HepG2 (cell line): ENCODE data around the gene MYOM1. TPM values are rescaled to one million over a fixed set of nuclear protein-coding genes. Genes with fewer than 3 reads are reported as not detected.
A peak's percentile ranks its signal among the peaks of the same experiment; 100 is the strongest.

Experiments used
- AKAP8 ChIP-seq: sonication (generic); formaldehyde crosslinking; IDR thresholded peaks from 2 replicates; pipeline ENCODE4 v1.5.1; 2020; ENCODE audit warnings: mild to moderate bottlenecking, missing genetic modification reagents
- ARNT ChIP-seq: fragments of 450-650 bp; IDR thresholded peaks from 2 replicates; pipeline ENCODE4 v1.6.1; 2017
- CBX5 ChIP-seq: sonication (generic); formaldehyde crosslinking; IDR thresholded peaks from 2 replicates; pipeline ENCODE4 v1.4.0; 2020; ENCODE audit warnings: missing genetic modification reagents, borderline replicate concordance
- CREB1 ChIP-seq, 2 experiments: fragments of 450-650 bp in 1 of 2; IDR thresholded peaks; 2 replicates each; pipeline ENCODE4 v1.6.1; 2016 to 2017; ENCODE audit warnings: control low read depth in 1 of 2, mild to moderate bottlenecking in 1 of 2, missing compliant biosample characterization in 1 of 2, missing genetic modification characterization in 1 of 2
- MBD4 ChIP-seq: IDR thresholded peaks from 2 replicates; pipeline ENCODE4 v1.6.1; 2012; ENCODE audit warnings: low read length, inconsistent platforms, borderline replicate concordance
- NR2F1 ChIP-seq, 2 experiments: fragments of 450-650 bp in 1 of 2; formaldehyde crosslinking in 1 of 2; IDR thresholded peaks; 2 replicates each; pipeline versions ENCODE4 v1.5.0 to v1.6.1; 2016 to 2020; ENCODE audit warnings: mild to moderate bottlenecking in 1 of 2, missing compliant biosample characterization in 1 of 2, missing genetic modification reagents in 1 of 2, moderate library complexity in 1 of 2
- NR3C1 ChIP-seq: sonication (generic); formaldehyde crosslinking; IDR thresholded peaks from 2 replicates; pipeline ENCODE4 v1.4.0; 2020; ENCODE audit warnings: missing genetic modification reagents
- PCBP1 ChIP-seq: fragments of 200-400 bp; formaldehyde crosslinking; IDR thresholded peaks from 2 replicates; pipeline ENCODE4 v1.6.1; 2017; ENCODE audit warnings: mild to moderate bottlenecking, low read depth, low read length, borderline replicate concordance
- RFXANK ChIP-seq: IDR thresholded peaks from 2 replicates; pipeline ENCODE4 v1.6.1; 2016
- SMC3 ChIP-seq: IDR thresholded peaks from 2 replicates; pipeline ENCODE4 v1.6.1; 2011; ENCODE audit warnings: low read length, improper control_type of control experiment
- SYNCRIP ChIP-seq: fragments of 200-400 bp; formaldehyde crosslinking; IDR thresholded peaks from 2 replicates; pipeline ENCODE4 v1.6.1; 2018; ENCODE audit warnings: mild to moderate bottlenecking, low read depth, low read length; ENCODE audit not compliant: insufficient read depth
- ZBTB8A ChIP-seq: sonication (generic); formaldehyde crosslinking; IDR thresholded peaks from 2 replicates; pipeline ENCODE4 v1.4.0; 2020; ENCODE audit warnings: mild to moderate bottlenecking, low read depth, missing genetic modification reagents, borderline replicate concordance
- ZNF17 ChIP-seq: sonication (generic); formaldehyde crosslinking; IDR thresholded peaks from 2 replicates; pipeline ENCODE4 v1.5.0; 2020; ENCODE audit warnings: mild to moderate bottlenecking, missing genetic modification reagents
- ZNF331 ChIP-seq: sonication (generic); formaldehyde crosslinking; IDR thresholded peaks from 2 replicates; pipeline ENCODE4 v1.4.0; 2020; ENCODE audit warnings: missing genetic modification reagents
- polyA plus RNA-seq, 8 experiments: library from polyadenylated mRNA; depleted of rRNA in 3 of 8; stranded (reverse) in 7 of 8; unstranded in 1 of 8; fragments of >200 nt; fragmentation: Illumina TruSeq in 4 of 8; extraction: Trizol in 4 of 8; gene quantifications; 2 replicates each; pipeline versions ENCODE4 v1.2.1 to v1.2.3, GENCODE V29; 2011 to 2016; ENCODE audit warnings: low read depth in 4 of 8, missing spikeins in 1 of 8, mixed read lengths in 1 of 8; ENCODE audit not compliant: insufficient read depth in 1 of 8
- total RNA-seq, 5 experiments: library from RNA; depleted of rRNA; stranded (reverse); fragments of >200 nt; fragmentation: Illumina TruSeq; extraction: Trizol; gene quantifications; 2 replicates each; pipeline ENCODE4 v1.2.3, GENCODE V29; 2016; ENCODE audit warnings: low read depth in 1 of 5
- TF ChIP-seq, protein P1 (sequence below): IDR thresholded peaks from 2 replicates; pipeline ENCODE4 v1.6.1; 2016; ENCODE audit warnings: control low read depth
- TF ChIP-seq, protein P2 (sequence below): sonication (generic); formaldehyde crosslinking; IDR thresholded peaks from 2 replicates; pipeline ENCODE4 v1.4.0; 2020; ENCODE audit warnings: missing genetic modification reagents, borderline replicate concordance
- TF ChIP-seq, protein P3 (sequence below): conservative IDR thresholded peaks from 2 replicates; pipeline ENCODE4 v1.6.1; 2018; ENCODE audit warnings: missing genetic modification reagents
- TF ChIP-seq, protein P4 (sequence below): IDR thresholded peaks from 2 replicates; pipeline ENCODE4 v1.6.1; 2016
- TF ChIP-seq, protein P5 (sequence below): sonication (generic); formaldehyde crosslinking; IDR thresholded peaks from 2 replicates; pipeline ENCODE4 v1.4.0; 2020; ENCODE audit warnings: low read depth, mild to moderate bottlenecking, missing genetic modification reagents
- TF ChIP-seq, protein P6 (sequence below), 2 experiments: fragments of 450-650 bp in 1 of 2; sonication (generic) in 1 of 2; formaldehyde crosslinking; IDR thresholded peaks; 2 replicates each; pipeline versions ENCODE4 v1.5.0 to v1.8.0; 2020 to 2022; ENCODE audit warnings: mild to moderate bottlenecking in 1 of 2, missing genetic modification reagents in 1 of 2
- TF ChIP-seq, protein P7 (sequence below): sonication (generic); formaldehyde crosslinking; IDR thresholded peaks from 2 replicates; pipeline ENCODE4 v1.5.1; 2020; ENCODE audit warnings: missing genetic modification reagents, mild to moderate bottlenecking, borderline replicate concordance
- TF ChIP-seq, protein P8 (sequence below): sonication (generic); formaldehyde crosslinking; IDR thresholded peaks from 2 replicates; pipeline ENCODE4 v1.5.0; 2020; ENCODE audit warnings: missing genetic modification reagents

MYOM1 gene
- total and polyA plus RNA-seq, 2 of the 13 experiments (the other 11 are each of a cell fraction or from before 2014, with no cell fraction given) = 0.46 to 0.98 TPM

DNA sequence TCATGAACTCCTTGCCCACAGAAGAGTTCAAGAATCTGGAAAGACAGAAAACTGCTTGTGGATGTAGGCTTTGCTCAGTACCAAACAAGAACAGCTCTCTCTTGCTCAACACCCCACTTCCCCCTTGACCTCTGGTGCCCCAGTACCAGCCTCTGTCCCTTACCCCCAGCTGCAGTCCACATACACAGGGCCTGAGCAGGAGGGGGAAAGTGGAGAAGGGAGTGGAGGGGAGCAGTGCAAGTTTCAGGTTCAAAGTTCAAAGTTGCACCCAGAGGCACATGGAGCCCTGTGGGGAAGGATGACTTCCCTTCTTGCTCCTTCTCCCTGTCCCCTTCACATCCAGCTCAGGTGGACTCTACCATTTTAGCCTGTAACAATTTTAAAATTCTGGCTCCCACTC is 145.7 kb downstream of the MYOM1 start (continued):
- TF ChIP-seq, protein P1, sequence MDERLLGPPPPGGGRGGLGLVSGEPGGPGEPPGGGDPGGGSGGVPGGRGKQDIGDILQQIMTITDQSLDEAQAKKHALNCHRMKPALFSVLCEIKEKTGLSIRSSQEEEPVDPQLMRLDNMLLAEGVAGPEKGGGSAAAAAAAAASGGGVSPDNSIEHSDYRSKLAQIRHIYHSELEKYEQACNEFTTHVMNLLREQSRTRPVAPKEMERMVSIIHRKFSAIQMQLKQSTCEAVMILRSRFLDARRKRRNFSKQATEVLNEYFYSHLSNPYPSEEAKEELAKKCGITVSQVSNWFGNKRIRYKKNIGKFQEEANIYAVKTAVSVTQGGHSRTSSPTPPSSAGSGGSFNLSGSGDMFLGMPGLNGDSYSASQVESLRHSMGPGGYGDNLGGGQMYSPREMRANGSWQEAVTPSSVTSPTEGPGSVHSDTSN = no peak
- TF ChIP-seq PCBP1 (no peak), CREB1 (IDR thresholded peaks at IDR 0.05) (no peak), CREB1 (CRISPR knock-in tag; IDR thresholded peaks at IDR 0.05) (no peak), NR3C1 (CRISPR knock-in tag) (no peak), ZNF17 (CRISPR knock-in tag) (no peak), ARNT (no peak), MBD4 (no peak), CBX5 (CRISPR knock-in tag) (no peak), ZNF331 (CRISPR knock-in tag) (no peak), NR2F1 (CRISPR knock-in tag; IDR thresholded peaks at IDR 0.05) (peak; percentile 65 to 78), SYNCRIP (no peak), ZBTB8A (CRISPR knock-in tag) (no peak), RFXANK (no peak), AKAP8 (CRISPR knock-in tag) (no peak), SMC3 (no peak)
- TF ChIP-seq, protein P2, sequence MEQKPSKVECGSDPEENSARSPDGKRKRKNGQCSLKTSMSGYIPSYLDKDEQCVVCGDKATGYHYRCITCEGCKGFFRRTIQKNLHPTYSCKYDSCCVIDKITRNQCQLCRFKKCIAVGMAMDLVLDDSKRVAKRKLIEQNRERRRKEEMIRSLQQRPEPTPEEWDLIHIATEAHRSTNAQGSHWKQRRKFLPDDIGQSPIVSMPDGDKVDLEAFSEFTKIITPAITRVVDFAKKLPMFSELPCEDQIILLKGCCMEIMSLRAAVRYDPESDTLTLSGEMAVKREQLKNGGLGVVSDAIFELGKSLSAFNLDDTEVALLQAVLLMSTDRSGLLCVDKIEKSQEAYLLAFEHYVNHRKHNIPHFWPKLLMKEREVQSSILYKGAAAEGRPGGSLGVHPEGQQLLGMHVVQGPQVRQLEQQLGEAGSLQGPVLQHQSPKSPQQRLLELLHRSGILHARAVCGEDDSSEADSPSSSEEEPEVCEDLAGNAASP = peak; percentile 79; the same call in 1 of the 2 replicates
- TF ChIP-seq, protein P3, sequence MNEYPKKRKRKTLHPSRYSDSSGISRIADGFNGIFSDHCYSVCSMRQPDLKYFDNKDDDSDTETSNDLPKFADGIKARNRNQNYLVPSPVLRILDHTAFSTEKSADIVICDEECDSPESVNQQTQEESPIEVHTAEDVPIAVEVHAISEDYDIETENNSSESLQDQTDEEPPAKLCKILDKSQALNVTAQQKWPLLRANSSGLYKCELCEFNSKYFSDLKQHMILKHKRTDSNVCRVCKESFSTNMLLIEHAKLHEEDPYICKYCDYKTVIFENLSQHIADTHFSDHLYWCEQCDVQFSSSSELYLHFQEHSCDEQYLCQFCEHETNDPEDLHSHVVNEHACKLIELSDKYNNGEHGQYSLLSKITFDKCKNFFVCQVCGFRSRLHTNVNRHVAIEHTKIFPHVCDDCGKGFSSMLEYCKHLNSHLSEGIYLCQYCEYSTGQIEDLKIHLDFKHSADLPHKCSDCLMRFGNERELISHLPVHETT (CRISPR knock-in tag) = no peak; the same call in 1 of the 2 replicates
- TF ChIP-seq, protein P4, sequence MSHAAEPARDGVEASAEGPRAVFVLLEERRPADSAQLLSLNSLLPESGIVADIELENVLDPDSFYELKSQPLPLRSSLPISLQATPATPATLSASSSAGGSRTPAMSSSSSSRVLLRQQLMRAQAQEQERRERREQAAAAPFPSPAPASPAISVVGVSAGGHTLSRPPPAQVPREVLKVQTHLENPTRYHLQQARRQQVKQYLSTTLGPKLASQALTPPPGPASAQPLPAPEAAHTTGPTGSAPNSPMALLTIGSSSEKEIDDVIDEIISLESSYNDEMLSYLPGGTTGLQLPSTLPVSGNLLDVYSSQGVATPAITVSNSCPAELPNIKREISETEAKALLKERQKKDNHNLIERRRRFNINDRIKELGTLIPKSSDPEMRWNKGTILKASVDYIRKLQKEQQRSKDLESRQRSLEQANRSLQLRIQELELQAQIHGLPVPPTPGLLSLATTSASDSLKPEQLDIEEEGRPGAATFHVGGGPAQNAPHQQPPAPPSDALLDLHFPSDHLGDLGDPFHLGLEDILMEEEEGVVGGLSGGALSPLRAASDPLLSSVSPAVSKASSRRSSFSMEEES (CRISPR knock-in tag) = 0 out of 2 replicates have a peak, but pooled peaks have one; percentile 30
- TF ChIP-seq, protein P5, sequence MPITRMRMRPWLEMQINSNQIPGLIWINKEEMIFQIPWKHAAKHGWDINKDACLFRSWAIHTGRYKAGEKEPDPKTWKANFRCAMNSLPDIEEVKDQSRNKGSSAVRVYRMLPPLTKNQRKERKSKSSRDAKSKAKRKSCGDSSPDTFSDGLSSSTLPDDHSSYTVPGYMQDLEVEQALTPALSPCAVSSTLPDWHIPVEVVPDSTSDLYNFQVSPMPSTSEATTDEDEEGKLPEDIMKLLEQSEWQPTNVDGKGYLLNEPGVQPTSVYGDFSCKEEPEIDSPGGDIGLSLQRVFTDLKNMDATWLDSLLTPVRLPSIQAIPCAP (CRISPR knock-in tag) = no peak
- TF ChIP-seq, protein P6, sequence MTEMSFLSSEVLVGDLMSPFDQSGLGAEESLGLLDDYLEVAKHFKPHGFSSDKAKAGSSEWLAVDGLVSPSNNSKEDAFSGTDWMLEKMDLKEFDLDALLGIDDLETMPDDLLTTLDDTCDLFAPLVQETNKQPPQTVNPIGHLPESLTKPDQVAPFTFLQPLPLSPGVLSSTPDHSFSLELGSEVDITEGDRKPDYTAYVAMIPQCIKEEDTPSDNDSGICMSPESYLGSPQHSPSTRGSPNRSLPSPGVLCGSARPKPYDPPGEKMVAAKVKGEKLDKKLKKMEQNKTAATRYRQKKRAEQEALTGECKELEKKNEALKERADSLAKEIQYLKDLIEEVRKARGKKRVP (CRISPR knock-in tag; IDR thresholded peaks at IDR 0.05) = no peak
- TF ChIP-seq, protein P7, sequence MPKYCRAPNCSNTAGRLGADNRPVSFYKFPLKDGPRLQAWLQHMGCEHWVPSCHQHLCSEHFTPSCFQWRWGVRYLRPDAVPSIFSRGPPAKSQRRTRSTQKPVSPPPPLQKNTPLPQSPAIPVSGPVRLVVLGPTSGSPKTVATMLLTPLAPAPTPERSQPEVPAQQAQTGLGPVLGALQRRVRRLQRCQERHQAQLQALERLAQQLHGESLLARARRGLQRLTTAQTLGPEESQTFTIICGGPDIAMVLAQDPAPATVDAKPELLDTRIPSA (CRISPR knock-in tag) = no peak
- TF ChIP-seq, protein P8, sequence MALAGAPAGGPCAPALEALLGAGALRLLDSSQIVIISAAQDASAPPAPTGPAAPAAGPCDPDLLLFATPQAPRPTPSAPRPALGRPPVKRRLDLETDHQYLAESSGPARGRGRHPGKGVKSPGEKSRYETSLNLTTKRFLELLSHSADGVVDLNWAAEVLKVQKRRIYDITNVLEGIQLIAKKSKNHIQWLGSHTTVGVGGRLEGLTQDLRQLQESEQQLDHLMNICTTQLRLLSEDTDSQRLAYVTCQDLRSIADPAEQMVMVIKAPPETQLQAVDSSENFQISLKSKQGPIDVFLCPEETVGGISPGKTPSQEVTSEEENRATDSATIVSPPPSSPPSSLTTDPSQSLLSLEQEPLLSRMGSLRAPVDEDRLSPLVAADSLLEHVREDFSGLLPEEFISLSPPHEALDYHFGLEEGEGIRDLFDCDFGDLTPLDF (CRISPR knock-in tag) = no peak
